HEK293 (cell line): Measurements from ENCODE around the gene CLNK.
A peak's percentile ranks its signal among the peaks of the same experiment; 100 is the strongest.

Source experiments
- CTCF ChIA-PET: fragments of 350-600 bp; formaldehyde crosslinking; extraction: SDS; loops from one replicate; lab custom pipeline; 2021; ENCODE audit warnings: antibody characterized with exemption; lab: Yijun Ruan, JAX
- POLR2A ChIA-PET: fragments of 300-600 bp; formaldehyde crosslinking; extraction: SDS; loops from one replicate; lab custom pipeline; 2020; ENCODE audit warnings: antibody characterized with exemption, inconsistent platforms; lab: Yijun Ruan, JAX
- H3K27ac ChIP-seq: fragments of 200-500 bp; sonication (Bioruptor generic); 2 replicates; pipeline ENCODE4 v1.5.1; 2014; ENCODE audit warnings: low read depth, low read length, control low read depth, inconsistent platforms; ENCODE audit errors: extremely low read depth
- H3K36me3 ChIP-seq, 2 experiments: fragments of 200-500 bp in 1 of 2; sonication (Bioruptor generic) in 1 of 2; 1 replicate in 1 of 2; 2 replicates in 1 of 2; pipeline ENCODE4 v1.5.1; 2014 to 2017; ENCODE audit warnings: inconsistent platforms in 2 of 2, low read length in 2 of 2; ENCODE audit not compliant: control insufficient read depth in 2 of 2, insufficient read depth in 1 of 2
- H3K4me1 ChIP-seq: fragments of 200-500 bp; sonication (Bioruptor generic); 2 replicates; pipeline ENCODE4 v1.5.1; 2014; ENCODE audit warnings: mild to moderate bottlenecking, low read length, inconsistent platforms; ENCODE audit not compliant: control insufficient read depth, insufficient read depth
- H3K4me3 ChIP-seq: 2 replicates; pipeline ENCODE4 v1.5.1; 2011; ENCODE audit warnings: low read depth, mild to moderate bottlenecking, control low read depth, low read length, moderate library complexity
- H3K9me3 ChIP-seq: fragments of 200-500 bp; sonication (Bioruptor generic); 2 replicates; pipeline ENCODE4 v1.5.1; 2014; ENCODE audit warnings: low read depth, low read length, inconsistent platforms; ENCODE audit not compliant: control insufficient read depth, insufficient read depth
- BCL11B ChIP-seq: fragments of 450-650 bp; formaldehyde crosslinking; IDR thresholded peaks from 2 replicates; pipeline ENCODE4 v1.5.1; 2016; ENCODE audit warnings: low read depth, missing biosample characterization, missing genetic modification characterization
- KLF7 ChIP-seq: fragments of 450-650 bp; formaldehyde crosslinking; IDR thresholded peaks from 2 replicates; pipeline ENCODE4 v1.5.1; 2016; ENCODE audit warnings: missing biosample characterization, missing genetic modification characterization, borderline replicate concordance
- RBAK ChIP-seq: fragments of 450-650 bp; formaldehyde crosslinking; IDR thresholded peaks from 2 replicates; pipeline ENCODE4 v1.5.1; 2016; ENCODE audit warnings: missing biosample characterization, missing genetic modification characterization
- TRIM28 ChIP-seq: IDR thresholded peaks from 2 replicates; pipeline ENCODE4 v1.6.1; 2011; ENCODE audit warnings: low read length, control low read depth, borderline replicate concordance
- WT1 ChIP-seq: fragments of 450-650 bp; formaldehyde crosslinking; IDR thresholded peaks from 2 replicates; pipeline ENCODE4 v1.5.1; 2016; ENCODE audit warnings: missing biosample characterization, missing genetic modification characterization
- ZBTB48 ChIP-seq: fragments of 450-650 bp; formaldehyde crosslinking; IDR thresholded peaks from 2 replicates; pipeline ENCODE4 v1.5.1; 2016; ENCODE audit warnings: missing biosample characterization, missing genetic modification characterization
- ZNF223 ChIP-seq: fragments of 450-650 bp; formaldehyde crosslinking; IDR thresholded peaks from 2 replicates; pipeline ENCODE4 v1.5.1; 2016; ENCODE audit warnings: missing biosample characterization, missing genetic modification characterization
- ZNF426 ChIP-seq: fragments of 450-650 bp; formaldehyde crosslinking; IDR thresholded peaks from 2 replicates; pipeline ENCODE4 v1.5.1; 2017; ENCODE audit warnings: missing biosample characterization, missing genetic modification characterization, mild to moderate bottlenecking, inconsistent platforms, moderate library complexity
- ZNF433 ChIP-seq: fragments of 450-650 bp; formaldehyde crosslinking; IDR thresholded peaks from 2 replicates; pipeline ENCODE4 v1.5.1; 2016; ENCODE audit warnings: missing biosample characterization, missing genetic modification characterization, low read depth
- ZNF610 ChIP-seq: fragments of 450-650 bp; formaldehyde crosslinking; IDR thresholded peaks from 2 replicates; pipeline ENCODE4 v1.5.1; 2016; ENCODE audit warnings: missing biosample characterization, missing genetic modification characterization, borderline replicate concordance
- ZNF626 ChIP-seq: fragments of 450-650 bp; sonication (Bioruptor Pico); formaldehyde crosslinking; IDR thresholded peaks from 2 replicates; pipeline ENCODE4 v1.5.1; 2018; ENCODE audit warnings: missing biosample characterization, missing genetic modification characterization, inconsistent platforms
- ZNF654 ChIP-seq: fragments of 450-650 bp; formaldehyde crosslinking; IDR thresholded peaks from 2 replicates; pipeline ENCODE4 v1.5.1; 2016; ENCODE audit warnings: low read depth, missing biosample characterization, missing genetic modification characterization
- ZNF785 ChIP-seq: fragments of 450-650 bp; formaldehyde crosslinking; IDR thresholded peaks from 2 replicates; pipeline ENCODE4 v1.5.1; 2016; ENCODE audit warnings: missing biosample characterization, missing genetic modification characterization
- ZNF791 ChIP-seq: fragments of 450-650 bp; formaldehyde crosslinking; IDR thresholded peaks from 2 replicates; pipeline ENCODE4 v1.5.1; 2016; ENCODE audit warnings: missing biosample characterization, missing genetic modification characterization
- TF ChIP-seq, protein P1 (sequence below): fragments of 450-650 bp; formaldehyde crosslinking; IDR thresholded peaks from 2 replicates; pipeline ENCODE4 v1.5.1; 2016; ENCODE audit warnings: missing biosample characterization, missing genetic modification characterization
- TF ChIP-seq, protein P2 (sequence below): fragments of 450-650 bp; formaldehyde crosslinking; IDR thresholded peaks from 2 replicates; pipeline ENCODE4 v1.5.1; 2016; ENCODE audit warnings: missing biosample characterization, missing genetic modification characterization, low read depth
- TF ChIP-seq, protein P3 (sequence below): fragments of 450-650 bp; formaldehyde crosslinking; optimal IDR thresholded peaks from 2 replicates; pipeline ENCODE3; 2016; ENCODE audit warnings: missing biosample characterization, mild to moderate bottlenecking, missing genetic modification characterization
- TF ChIP-seq, protein P4 (sequence below): fragments of 450-650 bp; formaldehyde crosslinking; IDR thresholded peaks from 2 replicates; pipeline ENCODE4 v1.5.1; 2016; ENCODE audit warnings: missing biosample characterization, missing genetic modification characterization

CLNK gene

DNA sequence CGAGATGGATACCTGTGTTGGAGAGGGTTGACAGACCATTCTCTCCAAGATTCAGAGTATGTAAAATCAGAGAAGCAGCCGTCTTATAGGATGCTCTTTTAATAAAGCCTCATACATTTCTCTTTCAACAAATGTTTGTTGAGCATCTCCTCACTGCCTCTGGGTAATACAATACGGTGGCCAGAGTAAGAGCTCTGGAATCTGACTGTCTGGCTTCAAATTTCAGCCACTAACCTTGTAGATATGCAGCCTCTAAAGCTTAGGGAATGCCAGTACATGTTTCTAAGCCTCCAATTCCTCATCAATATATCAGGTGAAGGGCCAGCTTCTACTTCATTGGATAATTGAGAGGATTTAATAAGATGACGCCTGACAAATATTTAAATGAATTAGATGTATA, 61.3 kb downstream of the CLNK start (continued):
- TF ChIP-seq, protein P1, sequence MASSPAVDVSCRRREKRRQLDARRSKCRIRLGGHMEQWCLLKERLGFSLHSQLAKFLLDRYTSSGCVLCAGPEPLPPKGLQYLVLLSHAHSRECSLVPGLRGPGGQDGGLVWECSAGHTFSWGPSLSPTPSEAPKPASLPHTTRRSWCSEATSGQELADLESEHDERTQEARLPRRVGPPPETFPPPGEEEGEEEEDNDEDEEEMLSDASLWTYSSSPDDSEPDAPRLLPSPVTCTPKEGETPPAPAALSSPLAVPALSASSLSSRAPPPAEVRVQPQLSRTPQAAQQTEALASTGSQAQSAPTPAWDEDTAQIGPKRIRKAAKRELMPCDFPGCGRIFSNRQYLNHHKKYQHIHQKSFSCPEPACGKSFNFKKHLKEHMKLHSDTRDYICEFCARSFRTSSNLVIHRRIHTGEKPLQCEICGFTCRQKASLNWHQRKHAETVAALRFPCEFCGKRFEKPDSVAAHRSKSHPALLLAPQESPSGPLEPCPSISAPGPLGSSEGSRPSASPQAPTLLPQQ (tag by site-specific recombination), result no peak
- TF ChIP-seq ZNF785 (tag by site-specific recombination), result no peak
- TF ChIP-seq WT1 (tag by site-specific recombination), result no peak
- TF ChIP-seq ZBTB48 (tag by site-specific recombination), result no peak
- TF ChIP-seq, protein P2, sequence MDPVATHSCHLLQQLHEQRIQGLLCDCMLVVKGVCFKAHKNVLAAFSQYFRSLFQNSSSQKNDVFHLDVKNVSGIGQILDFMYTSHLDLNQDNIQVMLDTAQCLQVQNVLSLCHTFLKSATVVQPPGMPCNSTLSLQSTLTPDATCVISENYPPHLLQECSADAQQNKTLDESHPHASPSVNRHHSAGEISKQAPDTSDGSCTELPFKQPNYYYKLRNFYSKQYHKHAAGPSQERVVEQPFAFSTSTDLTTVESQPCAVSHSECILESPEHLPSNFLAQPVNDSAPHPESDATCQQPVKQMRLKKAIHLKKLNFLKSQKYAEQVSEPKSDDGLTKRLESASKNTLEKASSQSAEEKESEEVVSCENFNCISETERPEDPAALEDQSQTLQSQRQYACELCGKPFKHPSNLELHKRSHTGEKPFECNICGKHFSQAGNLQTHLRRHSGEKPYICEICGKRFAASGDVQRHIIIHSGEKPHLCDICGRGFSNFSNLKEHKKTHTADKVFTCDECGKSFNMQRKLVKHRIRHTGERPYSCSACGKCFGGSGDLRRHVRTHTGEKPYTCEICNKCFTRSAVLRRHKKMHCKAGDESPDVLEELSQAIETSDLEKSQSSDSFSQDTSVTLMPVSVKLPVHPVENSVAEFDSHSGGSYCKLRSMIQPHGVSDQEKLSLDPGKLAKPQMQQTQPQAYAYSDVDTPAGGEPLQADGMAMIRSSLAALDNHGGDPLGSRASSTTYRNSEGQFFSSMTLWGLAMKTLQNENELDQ (tag by site-specific recombination), result no peak
- TF ChIP-seq ZNF791 (tag by site-specific recombination), result no peak
- TF ChIP-seq ZNF433 (tag by site-specific recombination), result no peak
- no peak for TF ChIP-seq ZNF426 (tag by site-specific recombination)
- TF ChIP-seq ZNF223 (tag by site-specific recombination), result no peak
- no peak for TF ChIP-seq ZNF610 (tag by site-specific recombination)
- TF ChIP-seq, protein P3, sequence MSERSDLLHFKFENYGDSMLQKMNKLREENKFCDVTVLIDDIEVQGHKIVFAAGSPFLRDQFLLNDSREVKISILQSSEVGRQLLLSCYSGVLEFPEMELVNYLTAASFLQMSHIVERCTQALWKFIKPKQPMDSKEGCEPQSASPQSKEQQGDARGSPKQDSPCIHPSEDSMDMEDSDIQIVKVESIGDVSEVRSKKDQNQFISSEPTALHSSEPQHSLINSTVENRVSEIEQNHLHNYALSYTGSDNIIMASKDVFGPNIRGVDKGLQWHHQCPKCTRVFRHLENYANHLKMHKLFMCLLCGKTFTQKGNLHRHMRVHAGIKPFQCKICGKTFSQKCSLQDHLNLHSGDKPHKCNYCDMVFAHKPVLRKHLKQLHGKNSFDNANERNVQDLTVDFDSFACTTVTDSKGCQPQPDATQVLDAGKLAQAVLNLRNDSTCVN (tag by site-specific recombination), result no peak
- no peak for TF ChIP-seq KLF7 (tag by site-specific recombination)
- TF ChIP-seq RBAK (tag by site-specific recombination), result no peak

DNA sequence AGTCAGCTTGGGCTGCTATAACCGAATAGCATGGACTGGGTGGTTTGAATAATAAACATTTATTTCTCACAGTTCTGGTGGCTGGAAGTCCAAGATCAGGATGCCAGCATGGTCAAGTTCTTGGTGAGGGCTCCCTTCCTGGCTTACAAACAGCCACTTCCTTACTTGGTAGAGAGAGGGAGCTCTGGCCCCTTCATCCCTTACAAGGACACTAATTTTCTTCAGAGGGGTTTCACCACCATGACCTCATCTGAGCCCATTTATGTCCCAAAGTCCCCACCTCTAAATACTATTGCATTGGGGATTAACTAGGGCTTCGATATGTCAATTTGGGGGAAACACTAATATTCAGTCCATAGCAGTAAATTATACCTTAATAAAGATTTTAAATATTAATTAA, 61.8 kb downstream of the CLNK start:
- TF ChIP-seq, protein P4, sequence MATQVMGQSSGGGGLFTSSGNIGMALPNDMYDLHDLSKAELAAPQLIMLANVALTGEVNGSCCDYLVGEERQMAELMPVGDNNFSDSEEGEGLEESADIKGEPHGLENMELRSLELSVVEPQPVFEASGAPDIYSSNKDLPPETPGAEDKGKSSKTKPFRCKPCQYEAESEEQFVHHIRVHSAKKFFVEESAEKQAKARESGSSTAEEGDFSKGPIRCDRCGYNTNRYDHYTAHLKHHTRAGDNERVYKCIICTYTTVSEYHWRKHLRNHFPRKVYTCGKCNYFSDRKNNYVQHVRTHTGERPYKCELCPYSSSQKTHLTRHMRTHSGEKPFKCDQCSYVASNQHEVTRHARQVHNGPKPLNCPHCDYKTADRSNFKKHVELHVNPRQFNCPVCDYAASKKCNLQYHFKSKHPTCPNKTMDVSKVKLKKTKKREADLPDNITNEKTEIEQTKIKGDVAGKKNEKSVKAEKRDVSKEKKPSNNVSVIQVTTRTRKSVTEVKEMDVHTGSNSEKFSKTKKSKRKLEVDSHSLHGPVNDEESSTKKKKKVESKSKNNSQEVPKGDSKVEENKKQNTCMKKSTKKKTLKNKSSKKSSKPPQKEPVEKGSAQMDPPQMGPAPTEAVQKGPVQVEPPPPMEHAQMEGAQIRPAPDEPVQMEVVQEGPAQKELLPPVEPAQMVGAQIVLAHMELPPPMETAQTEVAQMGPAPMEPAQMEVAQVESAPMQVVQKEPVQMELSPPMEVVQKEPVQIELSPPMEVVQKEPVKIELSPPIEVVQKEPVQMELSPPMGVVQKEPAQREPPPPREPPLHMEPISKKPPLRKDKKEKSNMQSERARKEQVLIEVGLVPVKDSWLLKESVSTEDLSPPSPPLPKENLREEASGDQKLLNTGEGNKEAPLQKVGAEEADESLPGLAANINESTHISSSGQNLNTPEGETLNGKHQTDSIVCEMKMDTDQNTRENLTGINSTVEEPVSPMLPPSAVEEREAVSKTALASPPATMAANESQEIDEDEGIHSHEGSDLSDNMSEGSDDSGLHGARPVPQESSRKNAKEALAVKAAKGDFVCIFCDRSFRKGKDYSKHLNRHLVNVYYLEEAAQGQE (tag by site-specific recombination), result no peak
- TF ChIP-seq TRIM28 (no peak), ZNF654 (tag by site-specific recombination) (peak; percentile 41), BCL11B (no peak), ZNF626 (tag by site-specific recombination) (no peak)
- TF ChIP-seq, all 188 proteins: peak for 1
- no peaks in the 10 kb centered on the region for H3K36me3 ChIP-seq
- H3K4me3 ChIP-seq, result no peak overlapping the region
- ChIA-PET CTCF (no interaction called here), POLR2A (interaction anchor here (0.5 kb wide), 1 partner anchor 32 kb away, joined by 3 read pairs; no protein-coding TSS in a partner anchor)
- no peaks in the 10 kb centered on the region for H3K9me3 ChIP-seq
- H3K27ac ChIP-seq, result no peak overlapping the region
- H3K4me1 ChIP-seq, result peaks cover 3% of the 10 kb centered on the region; the same call in 1 of the 2 replicates
